ENCODE data around the gene LSM8. TPM values are rescaled to one million over a fixed set of nuclear protein-coding genes. Genes with fewer than 3 reads are reported as not detected.

Gene LSM8
- total RNA-seq, 1 donor from 2014 or later = 49.5 TPM

DNA sequence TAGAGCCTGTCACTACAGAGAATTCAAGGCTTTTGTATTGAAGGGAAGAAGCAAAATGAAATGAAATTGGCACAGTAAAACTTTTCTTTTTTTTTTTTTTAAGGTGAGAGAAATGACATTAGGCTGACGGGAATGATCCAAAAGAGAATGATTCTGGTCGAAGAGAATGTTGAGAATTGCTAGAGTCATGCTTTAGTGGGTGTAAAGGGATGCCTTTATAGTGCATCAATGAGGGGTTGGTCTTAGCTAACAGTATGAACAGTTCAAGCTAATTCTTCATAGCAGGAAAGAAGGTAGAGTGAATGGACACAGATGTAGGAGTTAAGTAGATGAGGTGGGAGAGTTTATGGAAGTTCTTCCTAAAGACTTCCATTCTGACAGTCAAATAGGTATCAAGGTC lies 32.3 kb upstream of the LSM8 start:
- peaks cover 4% of the 10 kb centered on the region for H3K9me3 Mint-ChIP-seq (ENCODE audit: low read depth)
- H3K4me3 Mint-ChIP-seq (ENCODE audit: low read depth) = no peak overlapping the region
- no peak overlapping the region for H3K27ac Mint-ChIP-seq
- no peak for DNase-seq (ENCODE audit: low spot score, unreplicated experiment)
- TF ChIP-seq, protein P1, sequence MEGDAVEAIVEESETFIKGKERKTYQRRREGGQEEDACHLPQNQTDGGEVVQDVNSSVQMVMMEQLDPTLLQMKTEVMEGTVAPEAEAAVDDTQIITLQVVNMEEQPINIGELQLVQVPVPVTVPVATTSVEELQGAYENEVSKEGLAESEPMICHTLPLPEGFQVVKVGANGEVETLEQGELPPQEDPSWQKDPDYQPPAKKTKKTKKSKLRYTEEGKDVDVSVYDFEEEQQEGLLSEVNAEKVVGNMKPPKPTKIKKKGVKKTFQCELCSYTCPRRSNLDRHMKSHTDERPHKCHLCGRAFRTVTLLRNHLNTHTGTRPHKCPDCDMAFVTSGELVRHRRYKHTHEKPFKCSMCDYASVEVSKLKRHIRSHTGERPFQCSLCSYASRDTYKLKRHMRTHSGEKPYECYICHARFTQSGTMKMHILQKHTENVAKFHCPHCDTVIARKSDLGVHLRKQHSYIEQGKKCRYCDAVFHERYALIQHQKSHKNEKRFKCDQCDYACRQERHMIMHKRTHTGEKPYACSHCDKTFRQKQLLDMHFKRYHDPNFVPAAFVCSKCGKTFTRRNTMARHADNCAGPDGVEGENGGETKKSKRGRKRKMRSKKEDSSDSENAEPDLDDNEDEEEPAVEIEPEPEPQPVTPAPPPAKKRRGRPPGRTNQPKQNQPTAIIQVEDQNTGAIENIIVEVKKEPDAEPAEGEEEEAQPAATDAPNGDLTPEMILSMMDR (IDR thresholded peaks at IDR 0.05; ENCODE audit: unreplicated experiment) = no peak
- no peaks in the 10 kb centered on the region for H3K4me1 Mint-ChIP-seq (ENCODE audit: low read depth)
- no peaks in the 10 kb centered on the region for H3K36me3 Mint-ChIP-seq (ENCODE audit: insufficient read depth)
- peaks cover 7% of the 10 kb centered on the region for H3K27me3 Mint-ChIP-seq

DNA sequence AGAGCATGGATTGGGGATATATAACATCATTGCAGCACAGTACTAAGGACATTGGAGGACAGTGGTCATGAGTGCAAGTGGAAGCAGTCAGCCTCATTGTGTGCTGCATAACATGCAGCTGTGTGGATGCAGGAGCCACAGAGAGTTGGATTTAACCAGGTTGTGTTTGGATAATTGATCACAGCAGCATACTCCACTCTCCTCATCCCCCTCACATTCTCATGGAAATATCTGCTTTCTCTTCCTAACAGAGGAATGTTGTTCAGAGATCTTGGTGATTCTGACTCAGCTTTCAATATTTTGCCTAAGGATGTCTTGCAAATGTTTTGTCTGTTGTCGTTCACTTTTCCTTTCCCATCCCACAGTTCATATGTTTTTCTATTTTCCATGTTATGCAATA lies 31.8 kb upstream of the LSM8 start:
- H3K9me3 Mint-ChIP-seq (ENCODE audit: low read depth) = peaks cover 8% of the 10 kb centered on the region
- no peak overlapping the region for H3K27ac Mint-ChIP-seq

DNA sequence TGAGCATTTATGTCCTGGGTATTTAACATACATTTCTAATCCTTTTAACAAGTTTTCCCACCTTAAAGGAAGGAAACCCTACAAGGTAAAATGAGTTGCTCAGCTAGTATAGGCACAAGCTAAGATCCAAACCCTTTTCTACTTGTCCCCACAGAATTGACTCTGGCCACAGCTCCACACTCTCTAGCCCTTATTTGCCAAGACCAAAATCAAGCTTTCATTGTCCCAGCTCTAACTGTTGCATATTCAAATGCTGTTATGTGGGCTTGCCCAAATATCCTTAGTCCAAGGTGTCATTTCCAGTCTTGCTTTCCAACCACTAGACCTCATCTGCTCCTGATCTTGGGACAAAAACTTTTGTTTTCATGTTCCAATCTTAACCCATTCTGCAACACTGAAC lies 31.3 kb upstream of the LSM8 start:
- Mint-ChIP-seq H3K4me3 (ENCODE audit: low read depth) (no peak overlapping the region), H3K9me3 (ENCODE audit: low read depth) (peaks cover 8% of the 10 kb centered on the region), H3K4me1 (ENCODE audit: low read depth) (no peaks in the 10 kb centered on the region), H3K27ac (no peak overlapping the region), H3K27me3 (peaks cover 7% of the 10 kb centered on the region), H3K36me3 (ENCODE audit: insufficient read depth) (no peaks in the 10 kb centered on the region)
- no peak for DNase-seq (ENCODE audit: low spot score, unreplicated experiment)
- TF ChIP-seq, protein P1 (IDR thresholded peaks at IDR 0.05; ENCODE audit: unreplicated experiment) = no peak

More for the DNA sequence above, 31.8 kb upstream of the LSM8 start:
- DNase-seq (ENCODE audit: low spot score, unreplicated experiment) = no peak
- Mint-ChIP-seq H3K4me1 (ENCODE audit: low read depth) (no peaks in the 10 kb centered on the region), H3K4me3 (ENCODE audit: low read depth) (no peak overlapping the region), H3K36me3 (ENCODE audit: insufficient read depth) (no peaks in the 10 kb centered on the region), H3K27me3 (peaks cover 7% of the 10 kb centered on the region)
- TF ChIP-seq, protein P1 (IDR thresholded peaks at IDR 0.05; ENCODE audit: unreplicated experiment) = no peak

DNA sequence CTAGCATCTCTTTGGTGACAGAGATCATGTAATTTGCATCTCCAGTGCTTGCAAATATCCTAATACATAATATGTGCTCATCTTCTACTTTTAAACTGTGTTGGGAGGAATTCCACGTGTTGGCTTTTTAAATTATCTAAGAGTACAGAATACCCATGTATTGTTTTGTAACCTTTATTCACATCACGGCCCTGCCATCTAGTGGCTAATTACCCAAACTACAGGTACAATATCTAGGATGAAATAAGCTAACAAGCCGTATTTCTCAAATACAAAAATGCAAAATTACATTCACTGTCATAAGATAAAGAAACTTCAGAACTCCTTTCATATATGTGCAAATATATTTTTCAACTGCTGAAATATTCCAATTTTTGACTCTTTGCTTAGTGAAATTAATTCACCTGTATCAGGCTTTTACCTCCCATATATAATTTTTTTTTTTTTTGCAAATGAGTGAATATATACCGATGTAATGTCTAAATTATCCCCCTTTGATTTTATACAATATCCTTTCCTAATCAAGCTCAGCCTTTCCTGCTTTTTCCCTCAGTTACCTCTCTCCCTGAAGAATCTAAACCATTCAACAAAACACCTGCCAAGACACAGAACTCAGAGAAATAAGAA lies 30.3 kb upstream of the LSM8 start:
- H3K4me3 Mint-ChIP-seq (ENCODE audit: low read depth) = no peak overlapping the region
- DNase-seq (ENCODE audit: low spot score, unreplicated experiment) = no peak
- no peak overlapping the region for H3K27ac Mint-ChIP-seq
- peaks cover 15% of the 10 kb centered on the region for H3K9me3 Mint-ChIP-seq (ENCODE audit: low read depth)
- peaks cover 3% of the 10 kb centered on the region for H3K36me3 Mint-ChIP-seq (ENCODE audit: insufficient read depth)
- TF ChIP-seq, protein P1 (IDR thresholded peaks at IDR 0.05; ENCODE audit: unreplicated experiment) = peak; percentile 74
- no peaks in the 10 kb centered on the region for H3K4me1 Mint-ChIP-seq (ENCODE audit: low read depth)
- peaks cover 7% of the 10 kb centered on the region for H3K27me3 Mint-ChIP-seq

DNA sequence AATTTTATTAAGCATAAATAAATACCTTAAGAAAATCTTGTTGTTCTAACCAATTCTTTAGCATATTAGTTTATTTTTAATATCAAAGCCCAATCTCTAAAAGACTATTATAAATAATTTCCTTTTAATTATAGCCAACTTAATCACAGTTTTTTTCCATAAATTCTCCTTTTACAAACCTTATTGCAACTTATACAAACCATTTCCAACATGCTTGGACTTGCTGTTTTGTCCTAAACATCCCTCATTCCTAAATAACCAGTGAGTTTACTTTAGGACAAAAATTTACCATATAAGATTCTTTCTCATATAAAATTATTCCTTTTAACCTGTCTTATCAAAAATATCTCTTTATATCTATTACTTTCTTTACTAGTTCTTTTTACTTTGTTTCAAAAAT lies 25.2 kb upstream of the LSM8 start:
- Mint-ChIP-seq H3K9me3 (ENCODE audit: low read depth) (peaks cover 24% of the 10 kb centered on the region), H3K27ac (no peak overlapping the region), H3K27me3 (peaks cover 7% of the 10 kb centered on the region), H3K36me3 (ENCODE audit: insufficient read depth) (peaks cover 3% of the 10 kb centered on the region), H3K4me1 (ENCODE audit: low read depth) (no peaks in the 10 kb centered on the region), H3K4me3 (ENCODE audit: low read depth) (no peak overlapping the region)
- TF ChIP-seq, protein P1 (IDR thresholded peaks at IDR 0.05; ENCODE audit: unreplicated experiment) = no peak
- DNase-seq (ENCODE audit: low spot score, unreplicated experiment) = no peak
